ENCODE results near the gene CBL.

The CBL gene

DNA sequence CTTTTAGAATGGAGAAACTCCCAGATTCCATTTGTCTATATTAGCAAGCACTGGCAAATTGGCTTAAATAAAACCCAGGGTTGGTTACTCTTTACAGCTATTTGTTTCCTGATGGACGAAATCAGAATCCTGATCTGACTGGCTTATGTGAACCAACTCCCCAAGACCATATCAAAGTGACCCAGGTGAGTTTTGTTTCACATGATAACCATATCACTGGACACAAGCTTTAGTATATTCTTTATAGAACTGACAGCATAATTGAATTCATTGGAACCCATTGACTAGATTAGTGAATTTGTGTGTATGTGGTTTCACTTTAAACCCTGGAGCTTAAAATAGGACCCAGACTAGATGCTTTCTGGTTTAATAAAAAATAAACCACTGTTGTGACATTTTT is 71.5 kb downstream of the CBL start:
- DNase-seq = no peak

DNA sequence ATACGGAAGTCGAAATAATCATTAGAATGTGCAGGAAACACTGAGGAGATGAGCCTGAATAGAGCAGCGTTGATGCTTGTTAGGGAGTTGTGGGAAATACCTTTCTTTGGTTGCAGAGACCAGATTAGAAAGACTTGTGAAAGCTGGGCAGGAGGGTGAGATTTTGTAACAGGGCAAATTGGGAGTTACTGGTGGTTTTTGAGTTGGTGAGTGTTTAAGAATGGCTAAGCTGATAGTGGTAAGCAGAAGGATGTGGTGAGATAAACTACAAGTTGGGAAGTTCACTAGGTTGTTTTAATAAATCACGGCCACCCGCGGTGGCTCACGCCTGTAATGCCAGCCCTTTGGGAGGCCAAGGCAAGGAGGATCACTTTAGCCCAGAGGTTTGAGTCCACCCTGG is 76.4 kb downstream of the CBL start:
- no peak for DNase-seq

DNA sequence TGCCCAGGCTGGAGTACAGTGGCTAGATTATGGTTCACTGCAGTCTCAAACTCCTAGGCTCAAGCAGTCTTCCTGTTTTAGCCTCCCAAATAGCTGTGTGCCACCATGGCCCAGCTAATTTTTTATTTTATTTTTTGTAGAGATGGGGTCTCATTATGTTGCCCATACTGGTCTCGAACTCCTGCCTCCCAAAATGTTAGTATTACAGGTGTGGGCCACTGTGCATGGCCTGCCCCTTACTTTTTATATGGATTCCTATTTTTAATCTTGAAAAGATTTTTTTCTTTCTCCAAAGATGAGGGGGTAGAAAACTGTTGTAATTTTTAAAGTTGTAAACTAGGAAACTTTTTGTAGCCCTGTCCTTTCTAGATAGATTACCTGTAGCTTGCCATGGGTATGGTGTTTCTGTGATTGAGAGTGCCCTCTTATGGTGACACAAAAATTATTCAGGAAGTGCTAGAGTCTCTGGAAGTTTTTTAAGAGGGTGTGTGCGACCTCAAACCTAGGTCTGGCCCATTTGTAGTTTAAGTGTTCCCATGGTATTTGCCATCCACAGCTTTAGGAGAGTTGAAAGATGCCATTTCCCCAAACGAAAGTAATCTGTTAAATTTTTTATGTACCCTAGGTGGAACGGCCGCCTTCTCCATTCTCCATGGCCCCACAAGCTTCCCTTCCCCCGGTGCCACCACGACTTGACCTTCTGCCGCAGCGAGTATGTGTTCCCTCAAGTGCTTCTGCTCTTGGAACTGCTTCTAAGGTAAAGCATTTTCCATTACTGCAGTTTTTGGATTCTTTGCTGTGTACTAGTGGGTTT is 78.4 kb downstream of the CBL start:
- peak; percentile 21 to 76 for DNase-seq

DNA sequence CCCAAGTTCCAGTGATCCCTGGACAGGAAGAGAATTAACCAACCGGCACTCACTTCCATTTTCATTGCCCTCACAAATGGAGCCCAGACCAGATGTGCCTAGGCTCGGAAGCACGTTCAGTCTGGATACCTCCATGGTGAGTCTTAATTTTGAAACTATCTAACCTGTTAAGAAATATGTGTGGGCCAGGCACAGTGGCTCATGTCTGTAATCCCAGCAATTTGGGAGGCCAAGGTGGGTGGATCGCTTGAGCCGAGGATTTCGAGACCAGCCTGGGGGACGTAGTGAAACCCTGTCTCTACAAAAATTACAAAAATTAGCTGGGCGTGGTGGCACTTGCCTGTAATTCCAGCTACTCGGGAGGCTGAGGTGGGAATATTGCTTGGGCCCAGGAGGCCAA is 79.3 kb downstream of the CBL start:
- no peak for DNase-seq

DNA sequence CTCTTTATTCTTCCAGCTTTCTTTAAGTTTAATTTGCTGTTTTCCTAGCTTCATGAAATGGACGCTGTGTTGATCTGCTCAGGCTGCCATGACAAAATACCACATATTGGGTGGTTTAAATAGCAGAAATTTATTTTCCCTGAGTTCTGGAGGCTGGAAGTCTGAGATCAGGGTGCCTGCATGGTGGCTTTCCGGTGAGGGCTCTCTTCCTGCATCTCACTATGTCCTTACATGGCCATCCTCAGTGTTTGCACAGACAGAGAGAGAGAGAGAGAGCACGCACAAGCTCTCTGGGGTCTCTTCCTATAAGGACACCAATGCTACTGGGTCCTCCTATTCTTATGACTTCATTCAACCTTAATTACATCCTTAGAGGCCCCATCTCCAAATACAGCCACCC is 82.1 kb downstream of the CBL start:
- DNase-seq = no peak

DNA sequence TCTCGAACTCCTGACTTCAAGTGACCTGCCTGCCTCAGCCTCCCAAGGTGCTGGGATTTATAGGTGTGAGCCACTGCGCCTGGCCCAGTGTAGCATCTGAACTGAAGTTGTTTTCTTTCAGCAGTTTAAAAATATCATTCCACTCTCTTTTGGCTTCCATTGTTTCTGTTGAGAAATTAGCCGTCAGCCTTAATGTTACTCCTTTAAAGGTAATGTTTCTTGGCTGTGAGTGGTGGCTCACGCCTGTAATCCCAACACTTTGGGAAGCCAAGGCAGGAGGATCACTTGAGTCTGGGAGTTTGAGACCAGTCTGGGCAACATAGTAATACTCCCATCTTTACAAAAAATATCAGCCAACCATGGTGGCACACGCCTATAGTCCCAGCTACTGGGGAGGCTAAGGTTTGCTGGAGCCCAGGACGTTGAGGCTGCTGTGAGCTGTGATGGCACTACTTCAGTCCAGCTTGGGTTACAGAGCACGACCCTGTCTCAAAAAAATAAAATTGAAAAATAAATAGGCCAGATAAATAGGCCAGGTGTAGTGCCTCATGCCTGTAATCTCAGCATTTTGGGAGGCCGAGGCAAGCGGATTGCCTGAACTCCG is 84.9 kb downstream of the CBL start:
- no peak for DNase-seq

DNA sequence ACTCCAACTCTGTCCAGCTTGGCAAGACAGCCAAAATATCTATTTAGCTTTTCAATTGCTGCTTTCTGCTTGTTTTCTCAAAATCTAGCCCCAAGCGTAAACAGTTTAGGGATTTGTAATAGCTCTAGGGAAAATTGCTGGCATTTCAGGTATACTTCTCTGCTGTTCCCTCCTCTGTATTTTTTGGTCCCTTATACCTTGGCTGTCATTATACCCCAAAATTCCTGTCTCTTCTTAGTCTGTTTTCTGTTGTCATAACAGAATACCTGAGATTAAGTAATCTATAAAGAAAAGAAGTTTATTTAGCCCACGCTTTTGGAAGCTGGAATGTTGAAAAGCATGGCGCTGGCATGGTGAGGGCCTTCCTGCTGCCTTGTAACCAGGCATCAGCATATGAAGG is 87.3 kb downstream of the CBL start:
- no peak for DNase-seq

DNA sequence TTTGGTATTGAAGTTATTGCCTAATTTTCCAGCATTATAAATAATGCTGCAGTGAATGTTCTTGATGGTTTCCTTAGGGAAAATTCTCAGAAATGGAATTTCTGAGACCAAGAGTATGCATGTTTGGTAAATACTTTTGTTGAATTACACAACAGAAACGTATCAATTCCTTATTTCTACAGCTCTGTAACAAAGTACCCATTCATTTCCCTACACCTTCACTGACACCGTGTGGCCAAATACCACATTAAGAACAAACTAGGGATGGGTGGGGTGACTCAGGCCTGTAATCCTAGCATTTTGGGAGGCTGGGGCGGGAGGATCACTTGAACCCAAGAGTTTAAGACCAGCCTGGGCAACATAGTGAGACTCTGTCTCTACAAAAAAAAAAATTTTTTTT is 89.0 kb downstream of the CBL start:
- no peak for DNase-seq

DNA sequence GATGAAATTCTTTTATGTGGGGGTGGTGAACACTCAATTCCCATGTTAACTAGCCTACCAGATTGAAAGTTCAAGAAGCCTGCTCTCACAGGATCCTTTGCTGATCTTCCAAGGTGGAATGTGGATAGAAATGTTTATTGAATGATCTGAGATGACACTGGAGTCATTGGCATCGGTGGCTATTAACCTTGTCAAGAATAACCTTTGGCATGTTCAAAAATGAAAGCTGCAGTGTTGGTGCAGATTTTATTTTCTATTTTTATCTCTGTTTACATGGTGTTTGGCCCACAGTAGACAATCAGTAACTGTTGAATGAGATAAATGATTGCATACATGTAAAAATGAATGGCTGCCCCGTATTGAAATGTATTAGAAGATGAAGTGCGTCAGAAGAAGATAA is 91.8 kb downstream of the CBL start:
- no peak for DNase-seq

DNA sequence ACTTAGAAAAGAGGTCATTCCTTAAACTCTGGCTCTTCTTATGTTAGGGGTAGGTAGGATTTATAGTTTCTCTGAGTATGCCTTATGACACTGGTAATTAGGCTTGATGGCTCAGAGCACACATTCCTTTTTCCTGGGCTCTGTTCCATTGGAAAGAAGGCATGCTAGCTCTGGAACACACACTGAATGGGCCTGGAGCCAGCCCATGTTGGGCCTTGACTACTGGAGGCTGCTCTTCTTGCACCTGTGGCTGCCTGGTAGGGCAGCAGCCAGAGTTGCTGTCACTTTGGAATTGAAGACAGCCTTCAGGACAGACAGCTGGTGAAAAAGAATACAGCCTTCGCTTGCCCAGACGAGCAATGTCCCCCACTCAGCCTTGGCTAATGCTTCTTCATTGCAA is 92.6 kb downstream of the CBL start:
- no peak for DNase-seq

DNA sequence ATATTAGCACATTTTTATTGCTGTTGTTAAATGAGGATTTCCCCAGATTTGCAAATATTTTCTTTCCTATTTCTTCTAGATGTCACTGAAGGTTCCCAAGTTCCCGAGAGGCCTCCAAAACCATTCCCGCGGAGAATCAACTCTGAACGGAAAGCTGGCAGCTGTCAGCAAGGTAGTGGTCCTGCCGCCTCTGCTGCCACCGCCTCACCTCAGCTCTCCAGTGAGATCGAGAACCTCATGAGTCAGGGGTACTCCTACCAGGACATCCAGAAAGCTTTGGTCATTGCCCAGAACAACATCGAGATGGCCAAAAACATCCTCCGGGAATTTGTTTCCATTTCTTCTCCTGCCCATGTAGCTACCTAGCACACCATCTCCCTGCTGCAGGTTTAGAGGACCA is 93.3 kb downstream of the CBL start:
- DNase-seq = no peak

DNA sequence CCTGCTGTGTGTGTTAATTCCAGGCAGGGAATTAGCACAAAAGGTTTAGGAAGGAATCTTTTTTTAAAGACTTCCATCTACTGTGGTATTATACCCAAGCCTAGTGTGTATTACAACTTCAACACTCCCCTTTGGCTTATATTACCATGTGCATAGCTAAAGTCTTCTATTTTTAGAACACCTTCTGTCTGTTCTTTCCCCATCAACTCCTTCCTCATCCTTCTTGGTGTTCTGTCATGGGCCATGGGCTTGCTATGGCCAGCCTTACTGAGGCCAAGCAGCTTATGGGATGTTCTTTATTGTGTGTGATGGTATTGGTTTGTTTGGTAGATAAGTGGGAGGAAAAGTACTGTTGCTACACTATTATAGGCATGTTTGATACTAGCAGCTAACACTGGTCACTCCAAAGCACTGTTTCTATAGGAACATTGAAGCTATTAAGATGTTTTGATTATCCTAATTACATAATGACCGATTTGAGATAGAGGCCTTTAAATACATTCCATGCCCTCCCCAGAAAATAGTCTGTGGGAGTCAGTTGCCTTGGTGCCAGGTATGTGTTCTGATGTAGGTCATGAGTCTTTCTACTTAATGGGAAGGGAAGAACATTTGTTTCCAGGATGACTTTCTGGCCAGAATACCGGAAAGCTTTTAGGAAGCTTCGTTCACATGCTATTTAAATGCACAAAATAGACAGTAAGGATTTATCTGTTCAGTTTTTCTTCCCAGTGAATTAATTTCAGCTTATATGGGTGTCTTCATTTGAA is 94.2 kb downstream of the CBL start:
- DNase-seq = no peak

DNA sequence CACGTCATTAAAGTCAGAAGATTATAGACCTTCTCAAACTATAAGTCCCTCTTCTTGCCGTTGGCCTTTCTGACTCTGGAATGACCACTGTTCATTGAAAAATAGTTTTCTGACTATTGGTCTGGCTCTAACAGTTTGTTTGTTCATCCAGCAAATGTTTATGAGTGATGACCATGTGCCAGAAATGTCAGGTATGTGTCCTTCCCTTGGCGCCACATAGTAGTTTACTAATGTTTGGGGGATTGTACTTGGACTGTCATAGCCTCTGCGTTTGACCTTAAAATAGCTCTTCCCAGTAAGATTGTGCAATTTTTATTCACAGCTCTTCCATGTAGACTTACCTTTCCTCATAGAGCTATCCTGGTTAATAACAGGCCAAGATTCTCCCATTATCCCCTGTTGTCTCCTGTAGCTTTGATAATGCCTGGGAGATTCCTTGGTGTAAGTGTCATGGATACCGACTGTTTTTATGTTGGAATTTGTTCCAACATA is 97.1 kb downstream of the CBL start:
- DNase-seq = no peak

DNA sequence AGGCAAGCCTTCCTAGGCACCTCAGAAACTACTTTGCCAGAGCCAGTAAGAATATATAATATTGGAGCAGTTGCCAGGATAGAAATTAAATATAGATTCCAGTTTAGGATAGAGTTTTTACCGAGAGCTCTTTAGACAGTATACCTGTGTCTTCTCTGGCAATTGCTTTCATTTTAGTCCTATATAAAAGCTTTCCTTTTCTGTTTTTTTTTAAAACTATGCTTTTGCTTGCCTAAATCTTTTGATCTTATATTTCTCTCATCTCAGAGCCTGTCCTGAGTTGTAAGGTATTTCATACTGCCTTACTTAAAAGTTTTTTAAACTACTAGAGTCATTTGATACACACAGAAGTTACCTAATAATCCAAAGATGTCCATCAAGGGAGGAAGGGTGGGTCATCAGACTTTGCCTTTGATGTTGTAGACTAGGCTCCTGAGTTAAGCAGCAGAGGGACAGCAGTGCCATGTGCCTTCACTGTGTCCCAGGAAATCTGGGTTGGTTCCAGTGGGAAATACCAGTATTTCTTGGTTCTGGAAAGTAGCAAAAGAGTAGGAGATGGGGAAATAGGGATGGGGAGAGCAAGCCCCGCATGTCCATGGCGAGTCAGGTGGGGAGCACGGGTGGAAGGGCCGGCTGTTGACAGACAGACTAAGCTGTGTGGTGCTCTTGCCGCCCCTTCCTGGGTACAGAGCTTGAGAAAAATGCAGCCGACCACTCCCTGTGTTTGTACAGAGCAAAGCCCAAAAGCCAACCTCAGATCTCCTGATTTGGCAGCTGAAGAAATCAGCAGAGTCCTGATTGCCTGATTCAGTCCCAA is 99.6 kb downstream of the CBL start:
- DNase-seq = no peak

DNA sequence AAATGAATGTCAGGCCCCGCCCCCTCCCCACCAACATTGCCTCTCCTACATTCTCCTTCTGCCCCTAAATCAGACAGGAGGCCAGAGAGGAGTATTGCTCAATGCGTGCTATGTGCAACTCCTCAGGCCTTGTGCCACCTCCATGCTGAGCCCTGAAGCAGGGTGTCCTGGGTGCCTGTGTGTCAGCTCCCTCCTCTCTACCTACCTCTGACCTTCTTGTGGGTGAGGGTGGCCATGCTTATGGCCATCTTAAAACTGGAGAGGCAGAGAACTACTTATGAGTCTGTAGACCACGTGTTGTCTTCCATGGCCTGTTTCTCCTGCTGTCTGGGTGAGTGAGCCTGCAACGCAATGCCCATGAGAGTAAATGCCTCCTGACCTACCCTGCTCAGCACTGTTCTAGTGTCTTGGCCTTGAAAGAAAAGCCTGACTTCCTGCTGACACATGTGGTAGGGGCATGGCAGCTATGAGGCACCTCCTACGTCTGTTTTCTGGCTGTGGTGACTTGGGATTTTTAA is 100.3 kb downstream of the CBL start:
- DNase-seq = peak in 1 of 2 donors; percentile 55

DNA sequence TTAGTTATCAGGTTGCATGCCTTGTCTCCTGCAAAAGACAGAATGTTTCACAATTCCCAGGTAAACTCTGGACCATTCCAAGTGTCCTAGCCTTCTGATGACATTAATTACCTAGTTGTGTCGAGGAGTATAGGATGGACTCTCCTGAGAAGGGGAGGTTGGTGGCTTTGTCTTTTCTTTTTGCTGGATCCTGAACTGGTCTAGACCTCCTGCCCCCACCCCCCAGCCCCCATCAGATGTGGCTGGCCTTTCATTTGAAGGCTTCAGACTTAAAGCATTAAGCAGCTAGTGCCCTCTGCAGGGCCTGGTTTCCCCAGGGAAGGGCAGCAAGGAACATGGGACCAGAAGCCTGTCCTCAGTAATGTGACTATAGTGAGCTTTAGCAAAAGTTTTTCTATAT is 101.1 kb downstream of the CBL start:
- no peak for DNase-seq

DNA sequence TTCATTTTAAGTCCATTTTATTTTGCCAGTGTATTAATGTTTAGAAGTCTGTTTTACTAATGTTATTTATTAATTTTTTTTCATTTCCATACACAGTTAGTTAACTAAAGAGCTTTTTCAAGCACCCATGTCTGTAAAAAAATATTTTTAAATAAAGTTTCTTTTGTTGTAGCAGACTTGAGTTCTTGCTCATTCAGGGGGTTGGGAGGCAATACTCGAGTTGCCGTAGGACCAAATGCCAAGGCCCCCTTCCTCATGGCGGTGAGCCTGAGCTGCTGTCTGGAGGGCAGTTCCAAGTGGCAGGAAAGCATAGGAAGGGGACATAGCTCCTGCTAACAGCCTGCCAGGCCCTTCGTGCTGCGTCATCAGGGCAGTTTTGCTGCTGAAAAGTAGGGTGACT is 101.8 kb downstream of the CBL start:
- DNase-seq = no peak

DNA sequence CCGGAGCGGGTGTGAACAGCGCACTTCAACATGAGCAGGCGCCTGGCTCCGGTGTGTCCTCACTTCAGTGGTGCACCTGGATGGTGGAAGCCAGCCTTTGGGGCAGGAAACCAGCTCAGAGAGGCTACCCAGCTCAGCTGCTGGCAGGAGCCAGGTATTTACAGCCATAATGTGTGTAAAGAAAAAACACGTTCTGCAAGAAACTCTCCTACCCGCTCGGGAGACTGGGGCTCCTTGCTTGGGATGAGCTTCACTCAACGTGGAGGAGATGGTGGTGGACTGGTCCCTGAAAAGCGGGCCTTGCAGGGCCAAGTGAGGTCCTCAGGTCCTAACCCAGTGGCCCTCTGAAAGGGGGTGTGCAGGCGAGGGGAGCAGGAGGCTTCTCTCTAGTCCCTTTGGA is 103.3 kb downstream of the CBL start:
- no peak for DNase-seq

DNA sequence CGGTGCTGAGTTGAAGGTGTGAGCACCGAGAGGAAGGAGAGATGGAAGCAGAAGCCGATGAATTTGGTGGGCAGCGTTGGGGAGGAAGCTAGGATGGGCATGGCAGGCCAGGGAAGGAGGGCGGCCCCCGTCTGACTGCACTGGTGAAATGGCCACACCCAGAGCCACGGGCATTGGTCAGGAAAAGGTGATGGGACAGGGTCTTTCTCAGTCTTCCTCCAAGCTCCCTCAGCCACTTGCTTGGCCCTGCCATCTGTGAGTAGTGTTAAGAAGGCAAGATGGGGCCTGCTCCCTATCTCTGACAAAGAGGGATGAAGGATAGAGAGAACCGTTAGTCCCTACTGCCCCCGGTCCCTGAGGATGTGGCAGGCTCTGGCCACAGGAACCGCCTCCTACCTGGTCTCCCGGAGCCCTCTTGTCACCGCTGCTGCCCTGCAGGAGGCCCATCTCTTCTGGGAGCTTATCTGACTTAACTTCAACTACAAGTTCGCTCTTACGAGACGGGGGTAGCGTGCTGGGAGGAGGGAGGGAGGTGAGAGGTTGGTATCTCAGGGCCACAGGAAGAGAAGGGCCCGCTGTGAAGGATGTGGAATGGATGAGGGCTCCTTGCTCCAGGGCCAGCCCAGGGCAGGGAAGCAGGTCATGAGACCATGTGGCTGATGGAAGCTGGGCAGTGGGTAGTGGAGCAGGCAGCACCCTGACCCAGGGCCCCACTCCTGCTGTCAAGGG is 104.0 kb downstream of the CBL start:
- no peak for DNase-seq

DNA sequence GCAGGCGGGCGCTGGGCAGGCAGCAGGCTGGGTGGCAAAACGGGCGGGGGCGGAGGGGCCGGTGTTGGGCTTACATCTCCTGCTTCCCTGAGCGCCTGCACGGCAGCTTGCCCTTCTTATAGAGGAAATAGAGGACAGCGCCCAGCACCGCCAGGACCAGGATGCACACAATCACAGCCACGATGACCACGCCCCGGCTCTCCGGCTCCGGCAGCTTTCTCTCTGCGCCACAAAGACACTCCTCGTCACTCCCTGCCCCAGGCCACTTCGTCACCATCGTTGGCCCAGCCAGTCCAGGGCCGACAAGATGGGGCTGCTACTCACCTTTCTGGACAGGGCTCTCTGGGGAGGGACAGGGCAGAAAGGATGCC is 104.5 kb downstream of the CBL start:
- DNase-seq = no peak

DNA sequence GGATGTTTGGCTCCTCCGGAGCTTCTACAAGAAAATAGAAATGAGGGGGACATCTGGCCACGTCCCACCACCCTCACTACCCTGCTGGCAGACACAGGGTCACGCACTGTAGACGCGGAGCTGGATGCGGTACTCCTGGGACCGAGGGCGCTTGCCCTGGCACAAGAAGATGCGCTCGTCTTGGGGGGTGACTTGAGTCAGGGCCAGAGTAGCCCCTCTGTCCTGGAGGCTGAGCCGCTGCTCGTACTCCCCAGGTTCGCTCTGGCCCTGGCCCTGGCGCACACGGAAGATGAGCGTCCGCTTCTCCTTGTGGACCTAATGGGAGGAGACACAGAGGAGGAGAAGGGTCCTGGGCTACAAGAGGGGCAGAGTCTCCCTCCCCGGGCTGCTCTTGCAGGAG is 108.6 kb downstream of the CBL start:
- DNase-seq = no peak
